Upper lobe of right lung (tissue), 1 donor: Measurements from ENCODE around the gene HELZ2. TPM values are rescaled to one million over a fixed set of nuclear protein-coding genes. Genes with fewer than 3 reads are reported as not detected.

Experiments
- ATAC-seq: fragments of 200-7000 bp; cut with Tn5 transposase; one replicate; pipeline ENCODE4 v1.9.1; 2020; ENCODE audit warnings: mild to moderate bottlenecking, moderate library complexity
- DNase-seq: peaks from one replicate; pipeline ENCODE4 v3.0.0-alpha.2; 2020
- H3K27ac ChIP-seq: fragments of 200-600 bp; one replicate; pipeline ENCODE4 v1.8.0; 2022
- H3K27me3 ChIP-seq: fragments of 200-600 bp; one replicate; pipeline ENCODE4 v1.8.0; 2022; ENCODE audit warnings: mild to moderate bottlenecking
- H3K36me3 ChIP-seq: fragments of 200-600 bp; one replicate; pipeline ENCODE4 v1.8.0; 2022
- H3K4me1 ChIP-seq: fragments of 200-600 bp; one replicate; pipeline ENCODE4 v1.8.0; 2022
- H3K4me3 ChIP-seq: fragments of 200-600 bp; one replicate; pipeline ENCODE4 v1.8.0; 2022; ENCODE audit warnings: mild to moderate bottlenecking
- H3K9me3 ChIP-seq: fragments of 200-600 bp; one replicate; pipeline ENCODE4 v1.8.0; 2022
- CTCF ChIP-seq: fragments of 200-600 bp; IDR thresholded peaks from one replicate; pipeline ENCODE4 v1.8.0; 2022; ENCODE audit warnings: antibody characterized with exemption
- intact Hi-C: fragments of 100-400 bp; cut with DNase I; formaldehyde crosslinking; loops from one replicate; pipeline ENCODE4 v1.11.0; 2022
- total RNA-seq: library from RNA; stranded (reverse); fragmentation: NEBNext Ultra II Directional; extraction: Animal tissue kit (Norgen Biotek cat#: 25700); gene quantifications from one replicate; pipeline ENCODE4 v1.2.1, GENCODE V29; 2021
- donor health status: DM: no; HTN: yes; CAD: no; lungs with severe emphysema.

The HELZ2 gene
- total RNA-seq, 1 donor from 2014 or later, result 53.3 TPM

- intact Hi-C loops, result no loop called here
- no peak for TF ChIP-seq CTCF
- H3K27me3 ChIP-seq, result no peaks in the 10 kb centered on the region
- H3K36me3 ChIP-seq, result no peaks in the 10 kb centered on the region
- peaks cover 7% of the 10 kb centered on the region for H3K4me1 ChIP-seq
- no peak for ATAC-seq
- DNase-seq, result no peak
- H3K9me3 ChIP-seq, result no peaks in the 10 kb centered on the region
- no peak overlapping the region for H3K27ac ChIP-seq
- no peak overlapping the region for H3K4me3 ChIP-seq
These were observed 42.2 kb downstream of the HELZ2 start for GRCh38 chr20:63531686-63532448.

GRCh38 chr20:63530788-63531160 lies 43.3 kb downstream of the HELZ2 start:
- ATAC-seq, result no peak

GRCh38 chr20:63529861-63530787 lies 43.9 kb downstream of the HELZ2 start:
- Histone ChIP-seq H3K4me1 (no peaks in the 10 kb centered on the region), H3K27ac (no peak overlapping the region), H3K9me3 (no peaks in the 10 kb centered on the region), H3K36me3 (no peaks in the 10 kb centered on the region), H3K27me3 (no peaks in the 10 kb centered on the region), H3K4me3 (no peak overlapping the region)
- no peak for ATAC-seq
- no peak for DNase-seq
- no peak for TF ChIP-seq CTCF
- intact Hi-C loops, result no loop called here

More at GRCh38 chr20:63530788-63531160, 43.3 kb downstream of the HELZ2 start:
- H3K9me3 ChIP-seq, result no peaks in the 10 kb centered on the region
- H3K4me1 ChIP-seq, result no peaks in the 10 kb centered on the region
- no peak for DNase-seq
- H3K4me3 ChIP-seq, result no peak overlapping the region
- intact Hi-C loops, result no loop called here
- H3K27ac ChIP-seq, result no peak overlapping the region
- H3K36me3 ChIP-seq, result no peaks in the 10 kb centered on the region
- TF ChIP-seq CTCF, result no peak
- no peaks in the 10 kb centered on the region for H3K27me3 ChIP-seq

GRCh38 chr20:63529180-63529860 lies 44.7 kb downstream of the HELZ2 start:
- Histone ChIP-seq H3K4me3 (no peak overlapping the region), H3K4me1 (no peaks in the 10 kb centered on the region), H3K27me3 (no peaks in the 10 kb centered on the region), H3K36me3 (no peaks in the 10 kb centered on the region), H3K27ac (no peak overlapping the region), H3K9me3 (no peaks in the 10 kb centered on the region)
- no peak for DNase-seq
- intact Hi-C loops, result no loop called here
- ATAC-seq, result no peak
- TF ChIP-seq CTCF, result no peak

GRCh38 chr20:63527184-63527583 lies 46.9 kb downstream of the HELZ2 start:
- DNase-seq (no peak), ATAC-seq (no peak)
- H3K27me3 ChIP-seq, result no peaks in the 10 kb centered on the region
- TF ChIP-seq CTCF, result no peak
- H3K27ac ChIP-seq, result no peak overlapping the region
- H3K36me3 ChIP-seq, result peaks cover 16% of the 10 kb centered on the region
- intact Hi-C loops, result no loop called here
- no peaks in the 10 kb centered on the region for H3K9me3 ChIP-seq
- no peak overlapping the region for H3K4me3 ChIP-seq
- peaks cover 8% of the 10 kb centered on the region for H3K4me1 ChIP-seq
